ENCODE results near the gene RUNX1.

The RUNX1 gene

DNA sequence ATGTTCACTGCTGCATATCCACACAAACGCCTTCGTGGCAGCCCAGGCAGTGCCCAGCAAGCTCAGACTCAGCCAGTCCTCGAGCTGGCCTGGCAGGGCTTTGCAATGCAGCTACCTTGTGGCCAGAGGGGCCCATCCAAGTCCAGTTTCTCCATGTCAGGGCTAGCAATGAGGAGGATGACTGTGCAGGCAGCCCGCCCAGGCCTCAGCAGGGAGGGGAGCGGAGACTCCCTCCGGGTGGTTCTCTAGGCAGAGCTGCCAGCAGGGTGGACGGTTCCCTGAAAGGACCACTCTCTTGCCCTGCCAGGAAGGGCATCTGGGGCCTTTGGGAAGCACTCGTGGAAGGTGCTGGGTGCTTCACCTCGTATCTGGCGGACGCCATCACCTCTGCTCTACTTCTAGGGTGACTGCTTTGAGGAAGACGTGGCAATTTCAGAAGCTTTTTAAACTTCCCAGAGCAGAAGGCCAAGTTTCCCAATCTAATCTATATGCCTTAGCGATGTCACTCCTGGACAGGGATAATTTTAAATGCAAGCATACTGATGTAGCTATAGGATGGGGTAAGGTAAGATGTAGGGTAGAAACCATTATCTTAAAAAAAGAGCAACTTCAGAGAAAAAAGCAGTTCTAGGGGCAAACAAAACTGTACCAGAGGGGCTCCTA lies 56.2 kb downstream of the RUNX1 start:
- no peak for DNase-seq (ENCODE audit: low read depth)

DNA sequence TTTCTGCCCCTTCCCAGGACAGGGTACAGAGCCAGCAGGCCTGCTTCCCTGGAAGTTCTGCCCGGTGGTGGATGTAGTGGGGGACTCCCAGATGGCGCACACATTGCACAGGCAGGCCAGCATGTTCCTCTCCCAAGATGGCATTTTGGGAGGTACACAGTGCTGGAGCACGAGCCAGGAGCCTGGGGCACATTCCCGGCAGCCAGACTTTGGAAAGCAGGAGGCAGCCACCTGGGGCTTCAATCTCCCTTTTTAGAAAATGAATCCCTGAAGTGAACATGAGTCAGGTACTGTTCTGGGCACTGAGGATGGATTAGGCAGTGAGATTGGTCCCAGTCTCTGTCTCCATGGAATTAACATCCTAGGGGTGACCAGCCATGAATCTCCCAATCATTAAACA lies 56.9 kb downstream of the RUNX1 start:
- no peak for DNase-seq (ENCODE audit: low read depth)

DNA sequence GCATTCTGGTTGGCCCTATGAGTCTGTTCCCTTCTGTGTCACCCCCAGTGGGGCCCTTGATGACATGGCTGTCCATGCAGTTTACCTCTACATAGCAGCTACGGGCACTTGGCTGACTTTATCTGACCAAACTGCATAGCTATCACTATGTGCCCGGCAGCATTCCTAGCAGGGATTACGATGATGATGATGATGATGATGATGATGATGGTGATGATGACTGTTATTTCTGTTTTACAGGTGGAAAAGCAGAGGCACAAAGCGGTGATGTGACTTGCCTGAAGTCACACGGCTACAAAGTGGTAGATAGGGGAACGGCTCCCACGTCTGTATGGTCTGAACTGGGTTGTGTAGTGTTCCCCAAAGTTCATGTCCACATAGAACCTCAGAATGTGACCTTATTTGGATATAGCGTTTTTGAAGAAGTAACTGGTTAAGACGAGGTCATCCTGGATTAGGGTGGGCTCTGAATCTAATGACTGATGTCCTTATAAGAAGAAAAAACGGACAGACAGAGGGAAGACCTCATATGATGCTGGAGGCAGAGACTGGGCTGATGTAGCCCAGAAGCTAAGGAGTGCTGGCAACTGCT lies 57.6 kb downstream of the RUNX1 start:
- no peak for DNase-seq (ENCODE audit: low read depth)

DNA sequence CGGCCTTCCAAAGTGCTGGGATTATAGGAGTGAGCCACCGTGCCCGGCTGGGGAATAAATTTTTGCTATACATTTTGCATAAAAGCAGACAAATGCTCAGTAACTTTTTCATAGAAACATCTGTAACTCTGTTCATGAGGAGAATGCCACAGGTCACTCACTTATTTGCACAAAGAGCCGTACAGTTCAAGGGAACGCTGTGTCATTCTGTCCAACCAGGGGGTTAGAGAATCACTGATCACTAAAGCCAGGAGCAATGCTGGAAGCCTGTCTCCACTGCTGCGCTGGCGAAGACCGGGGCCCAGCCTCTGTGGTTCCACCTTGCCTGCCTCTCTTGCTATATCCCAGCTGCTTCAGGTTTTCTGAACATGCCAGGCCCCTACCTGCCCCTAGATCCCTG lies 58.3 kb downstream of the RUNX1 start:
- no peak for DNase-seq (ENCODE audit: low read depth)

DNA sequence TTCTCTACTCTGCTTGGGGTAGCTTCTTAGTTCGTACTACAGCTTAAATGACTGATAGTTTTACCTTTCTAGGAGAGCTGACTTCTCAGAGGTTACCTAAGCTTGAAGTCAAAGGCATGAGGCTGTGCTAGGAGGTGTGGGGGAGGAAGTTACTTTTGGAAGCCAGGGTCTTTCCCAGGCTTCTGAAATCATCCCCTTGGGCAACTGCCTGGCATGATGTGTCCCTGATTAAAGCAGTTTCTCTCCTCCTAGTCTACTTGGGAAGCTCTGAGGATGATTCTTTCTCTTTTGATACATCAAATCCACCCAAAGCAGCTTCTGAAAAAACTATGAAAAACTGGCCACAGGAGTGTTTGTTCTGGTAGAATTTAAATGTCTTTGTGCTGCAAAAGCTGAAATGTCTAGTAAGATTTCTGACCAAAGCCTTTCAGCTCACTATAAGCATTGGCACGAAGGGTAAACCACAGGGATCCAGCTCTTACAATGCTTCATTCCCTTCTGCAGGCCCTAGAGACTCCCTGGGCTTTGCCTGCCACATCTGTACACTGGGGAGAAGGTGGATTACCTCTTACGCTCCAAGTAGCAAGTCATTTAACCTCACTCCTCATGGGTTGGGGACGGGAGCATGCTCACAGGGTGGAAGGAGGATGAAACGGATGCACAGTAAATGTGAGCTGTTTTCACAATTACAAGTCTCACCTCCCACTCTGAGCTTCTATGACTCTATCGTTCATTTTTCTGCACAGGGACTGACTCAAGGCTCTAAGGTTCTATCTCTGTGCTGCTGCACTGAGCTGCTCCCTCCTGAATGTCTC lies 59.6 kb downstream of the RUNX1 start:
- no peak for DNase-seq (ENCODE audit: low read depth)

DNA sequence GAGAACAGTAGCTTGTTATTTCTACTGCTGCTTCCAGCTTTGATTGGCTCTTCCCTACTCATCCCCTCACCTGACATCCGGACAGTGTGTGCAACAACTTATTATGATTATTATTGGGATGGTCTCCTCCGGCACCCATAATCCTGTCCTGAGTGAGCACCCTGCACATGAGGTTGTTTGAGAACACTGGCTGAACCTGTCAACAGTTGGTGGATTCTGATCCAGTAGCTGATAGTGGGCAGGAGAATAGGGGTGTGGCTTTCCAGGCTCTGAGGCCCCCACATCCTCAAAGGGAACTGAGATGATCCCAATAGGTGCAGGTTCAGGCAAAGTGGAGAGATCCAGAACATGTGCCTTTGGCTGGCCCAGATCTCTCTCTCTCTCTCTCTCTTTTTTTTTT lies 60.5 kb downstream of the RUNX1 start:
- DNase-seq (ENCODE audit: low read depth) = no peak

DNA sequence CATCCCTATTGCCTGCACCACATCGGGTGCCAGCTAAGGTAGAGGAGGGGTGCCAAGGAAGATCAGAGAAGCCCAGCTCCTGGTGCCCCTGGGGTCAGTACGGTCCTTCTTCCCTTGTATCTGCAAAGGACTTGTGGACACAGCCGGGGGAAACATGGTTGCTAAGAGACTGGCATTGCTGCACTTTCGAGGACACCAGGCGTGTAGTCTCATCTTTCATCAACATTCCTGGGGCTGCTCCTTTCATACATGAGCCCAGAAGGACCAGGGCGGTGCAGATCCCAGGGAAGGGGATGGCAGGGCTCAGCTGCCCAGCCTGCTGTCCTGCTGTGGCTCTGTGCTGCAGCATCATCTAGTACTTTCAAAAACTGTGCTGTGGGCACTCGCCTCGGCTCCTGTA lies 61.0 kb downstream of the RUNX1 start:
- no peak for DNase-seq (ENCODE audit: low read depth)

DNA sequence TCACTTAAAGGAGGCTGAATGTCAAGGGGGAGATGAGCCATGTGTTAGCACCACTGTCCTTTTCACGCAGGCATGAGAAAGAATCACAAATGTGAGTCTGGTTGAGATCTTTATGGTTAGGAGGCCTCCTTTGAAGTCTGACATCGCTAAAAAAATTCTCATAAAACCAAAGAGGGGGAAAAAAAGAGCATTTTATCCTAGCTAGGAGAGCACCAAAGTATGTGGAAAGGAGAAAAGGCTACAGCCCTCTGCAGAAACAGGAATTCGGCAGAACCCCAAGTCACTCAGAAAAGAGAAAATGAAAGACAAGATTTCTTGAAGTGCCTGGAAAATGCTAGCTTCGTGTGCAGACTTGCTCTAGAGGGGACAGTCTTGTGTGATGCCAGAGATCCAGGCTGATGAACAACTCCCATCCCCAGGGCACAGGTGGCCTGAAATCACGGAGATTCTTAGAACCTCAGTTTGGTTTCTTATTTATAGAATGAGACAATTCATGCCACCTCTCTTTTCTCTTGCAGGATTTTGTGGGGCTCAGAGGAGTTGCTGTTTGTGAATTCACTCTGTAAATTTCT lies 61.5 kb downstream of the RUNX1 start:
- no peak for DNase-seq (ENCODE audit: low read depth)

DNA sequence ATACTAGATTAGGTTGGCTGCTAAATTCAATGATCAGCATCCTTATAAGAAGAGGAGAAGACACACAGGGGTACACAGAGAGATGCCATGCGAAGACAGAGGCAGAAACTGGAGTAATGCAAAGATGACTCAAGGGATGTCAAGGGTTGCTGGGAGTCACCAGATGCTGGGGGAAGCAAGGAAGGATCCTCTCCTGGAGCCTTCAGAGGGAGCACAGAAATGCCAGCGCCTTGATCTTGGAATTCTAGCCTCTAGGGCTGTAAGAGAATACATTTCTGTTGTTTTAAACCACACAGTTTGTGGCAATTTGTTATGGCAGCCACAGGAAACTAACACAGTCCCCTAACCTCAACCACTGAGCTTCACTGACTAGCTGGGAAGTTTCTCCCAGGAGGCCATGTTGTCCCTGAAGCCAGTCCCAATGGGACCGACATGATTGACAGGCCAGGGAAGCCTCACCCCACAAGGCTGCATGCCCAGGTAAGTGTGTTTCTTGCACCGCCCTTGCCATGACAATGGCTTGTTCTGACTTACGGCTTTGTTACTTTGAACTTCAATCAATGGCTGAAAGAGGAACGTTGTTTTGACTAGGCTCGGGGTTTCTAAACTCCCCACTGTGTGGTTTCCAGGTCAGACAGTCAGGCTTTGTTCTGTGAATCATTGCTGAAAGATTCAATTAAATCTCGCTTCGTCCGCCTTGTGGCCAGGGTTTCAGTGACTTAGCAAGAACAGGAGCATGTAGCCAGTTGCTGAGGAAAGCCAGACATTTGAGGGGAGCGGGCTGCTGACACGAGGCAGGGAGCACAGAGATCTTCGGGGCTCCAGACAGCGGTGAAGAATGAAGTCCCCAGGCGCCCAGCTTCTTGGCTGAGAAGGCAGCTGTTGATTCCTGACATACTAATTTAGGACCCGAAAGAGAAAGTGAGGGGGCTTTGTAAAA lies 62.3 kb downstream of the RUNX1 start:
- DNase-seq (ENCODE audit: low read depth) = peak; percentile 40

DNA sequence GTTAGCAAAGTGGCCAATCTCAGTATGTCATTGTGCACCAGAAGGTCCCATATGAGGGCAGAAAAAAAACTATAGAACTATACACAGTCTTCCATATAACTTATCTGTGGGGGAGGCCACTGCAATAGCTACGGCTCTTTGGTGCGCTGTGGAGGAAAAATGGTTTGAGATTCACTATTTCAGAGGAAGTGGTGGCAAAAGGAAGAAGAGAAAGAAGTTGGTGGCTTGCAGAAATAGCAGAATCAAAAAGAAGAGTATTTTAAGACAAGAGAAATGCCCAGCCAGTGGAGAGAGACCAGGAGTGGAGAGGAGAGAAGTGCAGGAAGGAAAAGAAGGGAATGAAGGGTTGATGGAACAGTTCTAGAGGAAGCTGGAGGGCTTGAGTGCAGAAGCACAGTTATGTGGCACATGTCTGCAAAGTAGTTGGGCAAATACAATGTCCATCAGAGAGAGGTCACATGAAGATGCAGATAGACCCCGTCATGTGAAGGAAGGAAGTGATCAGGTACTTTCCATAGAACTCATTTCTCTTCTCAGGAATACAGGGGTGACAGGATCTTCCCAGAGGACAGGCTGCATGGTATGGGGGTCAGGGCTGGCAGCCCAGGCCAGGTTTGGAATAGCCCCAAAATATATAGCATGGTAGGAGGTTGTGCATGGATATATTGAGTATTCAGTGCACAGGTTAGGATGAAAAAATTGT lies 64.6 kb downstream of the RUNX1 start:
- no peak for DNase-seq (ENCODE audit: low read depth)

DNA sequence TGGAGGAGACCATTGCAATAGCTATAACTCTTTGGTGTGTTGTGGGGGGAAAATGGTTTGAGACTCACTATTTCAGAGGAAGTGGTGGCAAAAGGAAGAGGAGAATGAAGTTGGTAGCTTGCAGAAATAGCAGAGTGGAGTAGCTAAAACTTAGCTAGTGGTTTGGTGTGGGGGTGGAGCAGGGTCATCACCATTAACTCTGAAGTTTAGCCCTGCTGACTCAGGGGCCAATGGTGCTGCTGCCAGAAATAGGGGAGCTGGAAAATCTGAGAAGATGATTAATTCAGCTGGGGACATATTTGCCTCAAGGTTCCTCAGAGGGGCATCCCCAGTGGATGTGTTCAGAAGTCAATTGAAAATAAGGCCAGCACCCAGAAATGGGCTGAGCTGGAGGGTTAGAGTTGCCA lies 65.4 kb downstream of the RUNX1 start:
- DNase-seq (ENCODE audit: low read depth) = peak; percentile 38

DNA sequence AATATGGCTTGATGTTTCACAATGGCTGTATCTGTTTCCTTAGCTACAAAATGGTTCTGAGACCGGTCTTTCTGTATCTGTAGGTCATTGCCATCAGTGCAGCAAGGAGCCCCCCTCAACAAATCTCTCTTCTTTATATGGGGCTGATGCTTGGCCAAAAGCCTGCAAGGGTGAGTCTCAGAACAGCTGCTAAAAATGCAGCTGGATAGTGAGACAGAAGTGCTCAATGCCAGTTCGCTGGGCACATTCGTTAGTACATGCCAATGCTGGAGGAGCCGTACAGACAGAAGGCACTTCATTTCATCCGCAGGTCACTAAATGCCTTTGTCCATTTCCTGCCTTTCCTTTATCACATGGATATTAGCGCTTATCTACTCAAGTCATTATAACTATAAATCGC lies 67.3 kb downstream of the RUNX1 start:
- DNase-seq (ENCODE audit: low read depth) = no peak

DNA sequence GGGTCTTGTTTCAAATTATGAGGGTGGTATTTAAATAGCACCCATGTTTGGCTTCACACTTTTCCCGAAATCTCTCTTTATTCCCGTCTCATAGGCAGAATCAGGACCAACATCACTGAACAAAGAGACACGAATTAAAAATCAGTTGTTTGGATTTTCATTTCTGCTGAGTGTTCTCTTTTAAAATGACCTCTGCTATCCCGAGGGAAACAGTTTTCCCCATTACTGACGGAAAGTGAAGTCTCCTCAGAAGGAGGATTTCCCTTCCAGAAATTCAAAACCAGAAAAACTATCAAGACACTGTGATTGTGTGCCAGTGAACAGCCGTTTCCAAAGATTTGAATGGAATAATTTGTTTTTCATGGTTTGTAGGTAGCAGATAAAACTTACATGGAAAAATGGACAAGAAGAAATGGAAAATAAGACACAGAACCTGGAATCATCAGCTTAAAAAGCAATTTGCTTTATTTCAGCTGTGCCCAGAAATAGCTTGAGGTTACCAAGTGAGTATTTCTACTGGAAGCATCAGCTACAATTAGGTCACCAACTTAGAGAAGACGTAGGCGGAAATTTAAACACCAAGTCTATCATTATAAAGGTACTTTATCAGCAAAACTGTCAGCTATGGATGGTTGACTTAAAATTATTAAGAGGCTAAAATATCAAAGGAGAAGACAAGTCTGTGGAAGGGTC lies 68.5 kb downstream of the RUNX1 start:
- no peak for DNase-seq (ENCODE audit: low read depth)

DNA sequence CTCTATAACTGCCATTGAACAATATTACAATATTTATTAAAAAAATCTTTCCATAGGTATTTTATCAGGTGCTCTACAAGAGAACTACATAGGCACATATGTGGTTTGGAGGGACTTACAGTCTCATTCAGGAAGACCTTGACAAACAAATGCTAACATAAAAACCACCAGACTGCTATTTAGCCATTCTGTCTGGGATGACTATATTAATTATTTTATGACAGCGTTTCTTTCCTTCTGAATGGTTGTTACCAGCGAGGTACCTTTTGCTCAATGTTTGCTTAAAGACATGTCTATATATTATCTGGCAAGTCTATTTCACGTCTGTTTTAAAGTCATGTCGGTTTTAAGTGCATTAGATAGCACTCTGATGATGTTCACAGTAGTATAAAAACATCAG lies 69.7 kb downstream of the RUNX1 start:
- DNase-seq (ENCODE audit: low read depth) = no peak

DNA sequence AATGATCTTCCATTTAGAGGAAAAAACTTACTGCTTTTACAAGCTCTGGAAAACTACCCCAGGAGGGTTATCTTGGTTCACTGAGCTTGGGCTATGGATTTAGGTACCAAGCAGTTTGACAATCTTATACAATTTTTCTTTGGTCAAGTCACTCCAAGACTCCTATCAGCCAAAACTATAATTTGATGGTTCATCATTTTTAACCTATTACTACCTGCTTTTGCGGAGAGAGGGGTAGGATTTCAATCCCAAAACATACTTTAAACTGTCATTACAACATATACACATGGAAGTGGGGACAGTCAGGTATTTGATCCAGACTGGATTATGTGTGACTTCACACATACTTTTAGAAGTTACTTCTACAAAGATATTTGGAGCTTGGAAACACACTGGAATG lies 71.8 kb downstream of the RUNX1 start:
- DNase-seq (ENCODE audit: low read depth) = no peak

DNA sequence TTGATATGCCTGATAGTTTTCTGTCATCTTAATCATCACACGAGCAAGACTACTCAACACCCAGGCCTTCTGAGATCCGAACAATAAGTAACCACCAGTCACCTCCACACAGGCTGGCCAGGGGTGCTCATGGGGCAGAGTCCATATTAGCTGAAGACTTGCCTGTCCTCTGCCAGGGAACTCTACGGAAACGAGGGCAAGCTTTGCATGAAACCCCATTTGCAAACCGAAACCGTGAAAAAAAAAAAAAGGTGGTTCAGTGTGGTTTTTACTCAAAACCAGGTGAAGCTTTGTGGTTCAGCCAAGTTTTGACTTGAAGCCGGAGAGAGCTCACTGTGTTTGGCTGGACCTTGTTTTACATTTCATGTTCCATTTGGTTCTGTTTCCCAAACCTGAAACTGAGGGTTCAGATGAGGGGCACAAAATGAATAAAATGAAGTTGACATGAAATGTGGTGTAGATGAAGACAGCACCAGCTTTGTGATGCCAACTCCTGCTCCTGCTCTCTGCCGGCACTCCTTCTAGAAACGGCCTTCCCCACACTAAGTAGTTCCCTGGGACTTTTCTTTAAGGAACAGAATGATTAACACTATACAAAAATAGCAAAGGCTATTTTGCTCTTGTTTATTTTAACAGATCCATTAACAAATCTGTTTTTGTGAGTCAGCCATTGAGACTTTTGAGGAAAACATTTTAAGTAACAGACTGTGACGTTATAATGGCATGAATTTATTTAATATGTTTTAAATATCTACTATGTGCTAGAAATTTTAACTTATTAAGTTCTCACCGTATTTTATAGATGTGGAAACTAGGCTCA lies 74.7 kb downstream of the RUNX1 start:
- peak; percentile 27 for DNase-seq (ENCODE audit: low read depth)

DNA sequence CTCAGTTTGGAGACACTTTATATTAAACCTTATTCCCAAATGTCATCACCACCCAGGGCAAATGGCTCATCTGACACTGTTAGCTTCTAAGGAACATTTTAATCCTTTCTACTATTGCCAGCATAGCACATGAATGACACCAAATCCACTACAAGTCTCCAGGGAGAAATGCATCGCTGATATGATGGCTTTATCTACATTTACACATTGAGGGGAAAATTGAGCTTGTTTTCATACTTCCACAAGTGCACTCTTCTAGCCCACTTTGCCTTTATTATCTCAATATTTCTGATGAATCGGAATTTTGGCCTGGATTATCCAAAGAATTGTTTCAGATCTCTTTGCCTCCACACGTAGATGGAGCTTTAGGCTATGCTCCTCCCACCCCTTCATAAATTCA lies 75.4 kb downstream of the RUNX1 start:
- no peak for DNase-seq (ENCODE audit: low read depth)

DNA sequence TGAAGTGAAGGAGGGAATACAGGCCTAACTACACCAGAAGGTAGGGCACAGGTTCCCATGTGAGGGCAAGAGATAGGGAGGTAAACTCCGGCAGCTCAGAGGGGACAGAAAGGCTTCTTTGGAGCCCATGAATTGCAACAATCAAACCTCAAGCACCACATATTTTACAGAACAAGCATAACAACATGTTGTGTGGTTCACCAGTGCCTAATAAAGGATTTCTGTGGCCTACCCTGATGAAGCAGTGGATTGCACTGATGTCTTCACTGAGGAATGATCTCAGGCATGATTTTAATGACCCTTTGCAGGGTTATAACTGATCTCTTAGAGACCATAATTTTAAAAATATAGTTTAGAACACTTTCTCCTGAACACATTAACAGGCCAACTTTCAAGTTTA lies 77.4 kb downstream of the RUNX1 start:
- DNase-seq (ENCODE audit: low read depth) = no peak

DNA sequence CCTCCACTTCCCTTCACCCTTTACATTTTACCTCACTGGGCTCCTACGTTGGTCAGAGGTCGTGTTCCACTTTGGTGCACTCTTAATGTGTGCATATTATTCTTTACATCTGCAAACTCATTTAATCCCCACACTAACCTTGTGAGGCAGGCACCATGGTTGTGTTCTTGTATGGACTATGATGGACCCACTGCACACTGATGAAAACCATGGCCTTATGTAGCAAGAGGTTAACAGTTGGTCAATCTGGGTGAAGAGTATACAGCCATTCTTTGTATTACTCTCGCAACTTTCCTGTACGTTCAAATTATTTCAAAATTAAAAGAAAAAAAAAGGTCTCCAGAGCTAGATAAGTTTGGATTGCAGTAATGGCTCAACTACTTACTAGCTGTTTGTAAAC lies 78.5 kb downstream of the RUNX1 start:
- DNase-seq (ENCODE audit: low read depth) = no peak

DNA sequence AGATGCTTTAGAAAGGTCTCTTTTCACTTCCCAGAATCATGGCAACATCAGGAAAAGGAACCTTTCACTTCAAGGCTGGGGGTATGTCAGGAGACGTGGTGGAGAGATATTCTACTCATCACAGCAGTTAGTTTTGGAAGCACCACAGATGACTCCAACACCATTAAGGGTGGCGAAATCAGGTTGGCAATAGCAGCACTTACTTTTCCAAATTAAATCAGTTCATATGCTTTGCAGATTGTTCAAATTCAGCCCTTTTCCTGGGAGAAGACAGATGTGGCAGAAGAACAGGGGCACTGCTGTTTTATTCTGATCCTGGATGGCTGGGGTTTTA lies 79.0 kb downstream of the RUNX1 start:
- no peak for DNase-seq (ENCODE audit: low read depth)

Data from activated T-cell treated with anti-CD3 and anti-CD28 coated beads for 1 hour (primary cell).